H1 (cell line): ENCODE data around the gene CAGE1.
A peak's percentile ranks its signal among the peaks of the same experiment; 100 is the strongest.

Experiments
- ASH2L ChIP-seq: fragments of 200-600, 300-600 bp; sonication (generic); IDR thresholded peaks from one replicate; pipeline ENCODE4 v1.7.1; 2017; ENCODE audit warnings: low read length
- EP300 ChIP-seq, 2 experiments: IDR thresholded peaks; 1 replicate in 1 of 2; 2 replicates in 1 of 2; pipeline ENCODE4 v1.6.1; 2011 to 2012; ENCODE audit warnings: low read depth in 2 of 2, low read length in 2 of 2, mild to moderate bottlenecking in 2 of 2, borderline replicate concordance in 1 of 2, inconsistent platforms in 1 of 2, moderate library complexity in 1 of 2
- POLR2A ChIP-seq, 2 experiments: IDR thresholded peaks; 1 replicate in 1 of 2; 2 replicates in 1 of 2; pipeline ENCODE4 v1.6.1; 2011; ENCODE audit warnings: low read depth in 2 of 2, low read length in 2 of 2, mild to moderate bottlenecking in 2 of 2; ENCODE audit errors: control extremely low read depth in 1 of 2
- TF ChIP-seq, protein P1 (sequence below): IDR thresholded peaks from 2 replicates; pipeline ENCODE4 v1.6.1; 2012; ENCODE audit warnings: inconsistent platforms
- TF ChIP-seq, protein P2 (sequence below), 3 experiments: IDR thresholded peaks; 1 replicate in 2 of 3; 2 replicates in 1 of 3; pipeline versions ENCODE4 v1.5.1 to v1.6.1; 2011; ENCODE audit warnings: low read length in 3 of 3, mild to moderate bottlenecking in 3 of 3, inconsistent platforms in 2 of 3, low read depth in 1 of 3, moderate library complexity in 1 of 3; ENCODE audit not compliant: insufficient read depth in 1 of 3; ENCODE audit errors: control extremely low read depth in 1 of 3
- TF ChIP-seq, protein P3 (sequence below): IDR thresholded peaks from 2 replicates; pipeline ENCODE4 v1.6.1; 2011; ENCODE audit warnings: low read depth, mild to moderate bottlenecking, low read length; ENCODE audit not compliant: insufficient read depth

DNA sequence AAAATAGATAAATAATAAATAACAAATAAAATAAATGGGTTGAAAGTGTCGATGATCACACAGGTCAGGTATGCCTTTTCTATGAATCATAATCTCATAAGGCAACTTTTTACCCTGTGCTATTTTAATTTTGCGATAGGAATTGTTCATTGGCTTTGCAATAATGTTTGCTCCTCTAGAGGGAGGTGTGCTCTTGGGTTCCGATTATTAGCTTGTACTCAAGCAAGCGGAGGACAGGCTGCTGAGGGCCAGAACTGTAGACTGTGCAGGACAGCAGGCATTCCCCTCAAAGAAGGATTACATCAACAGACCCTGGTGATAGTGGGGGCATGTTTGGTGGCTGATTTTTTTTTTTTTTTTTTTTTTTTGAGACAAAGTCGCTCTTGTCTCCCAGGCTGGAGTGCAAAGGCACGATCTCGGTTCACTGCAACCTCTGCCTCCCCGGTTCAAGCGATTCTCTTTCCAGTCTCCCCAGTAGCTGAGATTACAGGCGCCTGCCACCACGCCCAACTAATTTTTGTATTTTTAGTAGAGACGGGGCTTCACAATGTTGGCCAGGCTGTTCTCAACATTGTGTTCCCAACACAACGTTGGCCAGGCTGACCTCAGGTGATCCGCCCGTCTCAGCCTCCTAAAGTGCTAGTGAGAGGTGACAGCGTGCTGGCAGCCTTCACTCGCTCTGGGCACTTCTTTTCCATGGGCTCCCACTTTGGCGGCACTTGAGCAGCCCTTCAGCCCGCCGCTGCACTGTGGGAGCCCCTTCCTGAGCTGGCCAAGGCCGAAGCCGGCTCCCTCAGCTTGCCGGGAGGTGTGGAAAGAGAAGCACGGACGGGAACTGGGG lies 35.6 kb upstream of the CAGE1 start:
- TF ChIP-seq, protein P1, sequence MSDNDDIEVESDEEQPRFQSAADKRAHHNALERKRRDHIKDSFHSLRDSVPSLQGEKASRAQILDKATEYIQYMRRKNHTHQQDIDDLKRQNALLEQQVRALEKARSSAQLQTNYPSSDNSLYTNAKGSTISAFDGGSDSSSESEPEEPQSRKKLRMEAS = no peak
- TF ChIP-seq, protein P2, sequence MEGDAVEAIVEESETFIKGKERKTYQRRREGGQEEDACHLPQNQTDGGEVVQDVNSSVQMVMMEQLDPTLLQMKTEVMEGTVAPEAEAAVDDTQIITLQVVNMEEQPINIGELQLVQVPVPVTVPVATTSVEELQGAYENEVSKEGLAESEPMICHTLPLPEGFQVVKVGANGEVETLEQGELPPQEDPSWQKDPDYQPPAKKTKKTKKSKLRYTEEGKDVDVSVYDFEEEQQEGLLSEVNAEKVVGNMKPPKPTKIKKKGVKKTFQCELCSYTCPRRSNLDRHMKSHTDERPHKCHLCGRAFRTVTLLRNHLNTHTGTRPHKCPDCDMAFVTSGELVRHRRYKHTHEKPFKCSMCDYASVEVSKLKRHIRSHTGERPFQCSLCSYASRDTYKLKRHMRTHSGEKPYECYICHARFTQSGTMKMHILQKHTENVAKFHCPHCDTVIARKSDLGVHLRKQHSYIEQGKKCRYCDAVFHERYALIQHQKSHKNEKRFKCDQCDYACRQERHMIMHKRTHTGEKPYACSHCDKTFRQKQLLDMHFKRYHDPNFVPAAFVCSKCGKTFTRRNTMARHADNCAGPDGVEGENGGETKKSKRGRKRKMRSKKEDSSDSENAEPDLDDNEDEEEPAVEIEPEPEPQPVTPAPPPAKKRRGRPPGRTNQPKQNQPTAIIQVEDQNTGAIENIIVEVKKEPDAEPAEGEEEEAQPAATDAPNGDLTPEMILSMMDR (IDR thresholded peaks at IDR 0.05; ENCODE audit: control extremely low read depth in 1 of 3, insufficient read depth in 1 of 3, low read depth in 1 of 3, low read length in 3 of 3) = peak in 2 of 3 experiments; percentile 24 to 50; a peak in 2 of 4 replicates
- TF ChIP-seq POLR2A (IDR thresholded peaks at IDR 0.05; ENCODE audit: control extremely low read depth in 1 of 2, low read depth in 2 of 2, low read length in 2 of 2) (no peak), ASH2L (no peak), EP300 (IDR thresholded peaks at IDR 0.05; ENCODE audit: borderline replicate concordance in 1 of 2, low read depth in 2 of 2, low read length in 2 of 2) (no peak)
- TF ChIP-seq, protein P3, sequence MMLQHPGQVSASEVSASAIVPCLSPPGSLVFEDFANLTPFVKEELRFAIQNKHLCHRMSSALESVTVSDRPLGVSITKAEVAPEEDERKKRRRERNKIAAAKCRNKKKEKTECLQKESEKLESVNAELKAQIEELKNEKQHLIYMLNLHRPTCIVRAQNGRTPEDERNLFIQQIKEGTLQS = no peak
